H1 (cell line): ENCODE measurements around the gene ESYT2. TPM values are rescaled to one million over a fixed set of nuclear protein-coding genes. Genes with fewer than 3 reads are reported as not detected.

Source experiments
- CTCF ChIA-PET: fragments of 300-600 bp; sonication (Branson Sonifier 250); formaldehyde crosslinking; loops from one replicate; lab custom pipeline; 2021; ENCODE audit not compliant: partially characterized antibody; lab: Charles Lee
- POLR2A ChIA-PET: fragments of 300-600 bp; sonication (Branson Sonifier 250); formaldehyde crosslinking; loops from one replicate; lab custom pipeline; 2021; ENCODE audit warnings: inconsistent platforms; ENCODE audit not compliant: partially characterized antibody; lab: Charles Lee
- DNase-seq, 2 experiments: peaks; one replicate each; pipeline versions ENCODE4 v3.0.0 to v3.0.0-alpha.2; 2010 to 2022; ENCODE audit warnings: low spot score in 2 of 2, low read depth in 1 of 2, mixed read lengths in 1 of 2
- FAIRE-seq: peaks from 2 replicates; lab custom pipeline; 2011; peaks lifted over from hg19 to GRCh38; lab: Jason Lieb, UNC
- H2AFZ ChIP-seq: 2 replicates; pipeline ENCODE4 v1.8.1; 2012; ENCODE audit warnings: low read length, inconsistent platforms
- H2AK5ac ChIP-seq: 2 replicates; pipeline ENCODE4 v1.6.1; 2013; ENCODE audit warnings: low read depth, low read length
- H2BK120ac ChIP-seq: replicated peaks from 2 replicates; pipeline ENCODE3; 2013; ENCODE audit warnings: low read depth, low read length, inconsistent platforms
- H2BK12ac ChIP-seq: 2 replicates; pipeline ENCODE4 v1.6.1; 2013; ENCODE audit warnings: low read depth, low read length
- H2BK15ac ChIP-seq: 2 replicates; pipeline ENCODE4 v1.6.1; 2013; ENCODE audit warnings: low read length
- H2BK20ac ChIP-seq: 2 replicates; pipeline ENCODE4 v1.6.1; 2013; ENCODE audit warnings: low read length
- H2BK5ac ChIP-seq: 2 replicates; pipeline ENCODE4 v1.6.1; 2013; ENCODE audit warnings: low read depth, low read length
- H3K14ac ChIP-seq: 2 replicates; pipeline ENCODE4 v1.6.1; 2013; ENCODE audit warnings: inconsistent platforms; ENCODE audit not compliant: insufficient read length
- H3K18ac ChIP-seq: 2 replicates; pipeline ENCODE4 v1.6.1; 2013; ENCODE audit warnings: low read length; ENCODE audit errors: extremely low read depth
- H3K23ac ChIP-seq: 2 replicates; pipeline ENCODE4 v1.6.1; 2013; ENCODE audit warnings: inconsistent platforms; ENCODE audit not compliant: insufficient read length
- H3K23me2 ChIP-seq: 2 replicates; pipeline ENCODE4 v1.6.1; 2013; ENCODE audit warnings: low read depth, low read length
- H3K27ac ChIP-seq: 2 replicates; pipeline ENCODE4 v1.6.1; 2011; ENCODE audit warnings: low read depth, low read length, inconsistent platforms
- H3K27me3 ChIP-seq, 4 experiments: replicated peaks in 1 of 4; 1 replicate in 1 of 4; 2 replicates in 3 of 4; pipeline versions ENCODE4 v1.6.1 to v1.8.1; 2011 to 2013; ENCODE audit warnings: low read length in 3 of 4, mild to moderate bottlenecking in 3 of 4, inconsistent platforms in 2 of 4, mixed read lengths in 2 of 4, moderate library complexity in 1 of 4; ENCODE audit not compliant: control insufficient read depth in 3 of 4, insufficient read depth in 3 of 4; ENCODE audit errors: extremely low read depth in 1 of 4
- H3K36me3 ChIP-seq, 4 experiments: 2 replicates each; pipeline versions ENCODE4 v1.6.1 to v1.8.1; 2011 to 2013; ENCODE audit warnings: mild to moderate bottlenecking in 4 of 4, low read length in 3 of 4, moderate library complexity in 2 of 4, control low read depth in 1 of 4, inconsistent platforms in 1 of 4; ENCODE audit not compliant: insufficient read depth in 4 of 4, control insufficient read depth in 2 of 4
- H3K4ac ChIP-seq: replicated peaks from 2 replicates; pipeline ENCODE3; 2013; ENCODE audit warnings: low read length, low read depth, mixed read lengths, inconsistent platforms; ENCODE audit not compliant: insufficient read length
- H3K4me1 ChIP-seq, 4 experiments: replicated peaks in 1 of 4; 1 replicate in 1 of 4; 2 replicates in 3 of 4; pipeline versions ENCODE4 v1.6.1 to v1.8.1; 2011 to 2013; ENCODE audit warnings: low read length in 3 of 4, inconsistent platforms in 2 of 4, mixed read lengths in 1 of 4; ENCODE audit not compliant: insufficient read depth in 4 of 4, control insufficient read depth in 3 of 4
- H3K4me2 ChIP-seq, 2 experiments: 2 replicates each; pipeline versions ENCODE4 v1.6.1 to v1.8.1; 2011 to 2013; ENCODE audit warnings: low read depth in 2 of 2, low read length in 2 of 2, control low read depth in 1 of 2, inconsistent platforms in 1 of 2, mild to moderate bottlenecking in 1 of 2; ENCODE audit not compliant: insufficient read depth in 1 of 2
- H3K4me3 ChIP-seq, 4 experiments: fragments of 200-600, 300-600 bp in 1 of 4; sonication (generic), shearing (Covaris generic), sonication (Bioruptor Twin) in 1 of 4; 2 replicates each; pipeline versions ENCODE4 v1.5.1 to v1.8.1; 2011 to 2016; ENCODE audit warnings: low read length in 4 of 4, low read depth in 3 of 4, control low read depth in 2 of 4, inconsistent platforms in 2 of 4, mild to moderate bottlenecking in 2 of 4, mixed read lengths in 1 of 4, moderate library complexity in 1 of 4; ENCODE audit not compliant: insufficient read depth in 2 of 4; ENCODE audit errors: extremely low read depth in 1 of 4
- H3K56ac ChIP-seq: replicated peaks from 2 replicates; pipeline ENCODE3; 2013; ENCODE audit warnings: low read depth, mild to moderate bottlenecking, mixed read lengths, low read length, inconsistent platforms; ENCODE audit not compliant: insufficient read length
- H3K79me1 ChIP-seq: 2 replicates; pipeline ENCODE4 v1.6.1; 2013; ENCODE audit warnings: low read depth, low read length, control low read depth
- H3K79me2 ChIP-seq, 2 experiments: 2 replicates each; pipeline versions ENCODE4 v1.6.1 to v1.8.1; 2012 to 2013; ENCODE audit warnings: low read length in 2 of 2, mild to moderate bottlenecking in 2 of 2, inconsistent platforms in 1 of 2; ENCODE audit not compliant: insufficient read depth in 2 of 2, control insufficient read depth in 1 of 2
- H3K9ac ChIP-seq, 4 experiments: replicated peaks in 1 of 4; 1 replicate in 1 of 4; 2 replicates in 3 of 4; pipeline versions ENCODE4 v1.6.1 to v1.8.1; 2011 to 2013; ENCODE audit warnings: low read depth in 3 of 4, low read length in 3 of 4, control low read depth in 2 of 4, mild to moderate bottlenecking in 2 of 4, moderate library complexity in 2 of 4, inconsistent platforms in 1 of 4; ENCODE audit errors: extremely low read depth in 1 of 4
- H3K9me3 ChIP-seq, 2 experiments: 2 replicates each; pipeline versions ENCODE4 v1.6.1 to v1.8.1; 2012 to 2013; ENCODE audit warnings: mild to moderate bottlenecking in 2 of 2, moderate library complexity in 2 of 2, control low read depth in 1 of 2, inconsistent platforms in 1 of 2, low read depth in 1 of 2, low read length in 1 of 2, mixed read lengths in 1 of 2; ENCODE audit not compliant: insufficient read depth in 2 of 2
- H4K20me1 ChIP-seq, 2 experiments: replicated peaks in 1 of 2; 2 replicates each; pipeline versions ENCODE3 to v1.8.1; 2011 to 2013; ENCODE audit warnings: inconsistent platforms in 2 of 2, low read length in 2 of 2, mild to moderate bottlenecking in 1 of 2; ENCODE audit not compliant: insufficient read depth in 2 of 2, control insufficient read depth in 1 of 2
- H4K5ac ChIP-seq: 2 replicates; pipeline ENCODE4 v1.6.1; 2013; ENCODE audit warnings: low read length, low read depth, mixed read lengths, inconsistent platforms; ENCODE audit not compliant: insufficient read length
- H4K8ac ChIP-seq: 2 replicates; pipeline ENCODE4 v1.8.0; 2013; ENCODE audit warnings: mild to moderate bottlenecking, moderate library complexity, low read length, inconsistent platforms; ENCODE audit not compliant: insufficient read depth; ENCODE audit errors: extremely low read depth
- H4K91ac ChIP-seq: replicated peaks from 2 replicates; pipeline ENCODE3; 2013; ENCODE audit warnings: low read length, mixed read lengths, inconsistent platforms; ENCODE audit not compliant: insufficient read length
- BACH1 ChIP-seq: IDR thresholded peaks from 2 replicates; pipeline ENCODE4 v1.6.1; 2012; ENCODE audit warnings: low read length, improper control_type of control experiment
- CBX8 ChIP-seq: fragments of 300-800, 300-1000 bp; sonication (generic); IDR thresholded peaks from 2 replicates; pipeline ENCODE4 v1.7.1; 2016; ENCODE audit warnings: low read depth, low read length, borderline replicate concordance
- CEBPB ChIP-seq: IDR thresholded peaks from 2 replicates; pipeline ENCODE4 v1.6.1; 2012; ENCODE audit warnings: low read depth, low read length
- EP300 ChIP-seq, 2 experiments: IDR thresholded peaks; 1 replicate in 1 of 2; 2 replicates in 1 of 2; pipeline ENCODE4 v1.6.1; 2011 to 2012; ENCODE audit warnings: low read depth in 2 of 2, low read length in 2 of 2, mild to moderate bottlenecking in 2 of 2, borderline replicate concordance in 1 of 2, inconsistent platforms in 1 of 2, moderate library complexity in 1 of 2
- PHF8 ChIP-seq: fragments of 200-600 bp; sonication (generic); conservative IDR thresholded peaks from 2 replicates; pipeline ENCODE4 v1.7.1; 2012; ENCODE audit warnings: low read depth, mild to moderate bottlenecking, inconsistent platforms, low read length, moderate library complexity
- POLR2AphosphoS5 ChIP-seq: IDR thresholded peaks from 2 replicates; pipeline ENCODE4 v1.6.1; 2011; ENCODE audit warnings: low read depth, low read length
- POU5F1 ChIP-seq: IDR thresholded peaks from 2 replicates; pipeline ENCODE4 v1.6.1; 2011; ENCODE audit warnings: low read depth, mild to moderate bottlenecking, low read length, moderate library complexity
- RAD21 ChIP-seq, 2 experiments: IDR thresholded peaks in 1 of 2; conservative IDR thresholded peaks in 1 of 2; 2 replicates each; pipeline ENCODE4 v1.6.1; 2011; ENCODE audit warnings: low read depth in 2 of 2, low read length in 2 of 2, improper control_type of control experiment in 1 of 2, inconsistent platforms in 1 of 2, mild to moderate bottlenecking in 1 of 2, moderate library complexity in 1 of 2
- TAF1 ChIP-seq: IDR thresholded peaks from 2 replicates; pipeline ENCODE4 v1.6.1; 2011; ENCODE audit warnings: mild to moderate bottlenecking, low read depth, low read length
- TCF12 ChIP-seq: IDR thresholded peaks from 2 replicates; pipeline ENCODE4 v1.6.1; 2011; ENCODE audit warnings: low read depth, mild to moderate bottlenecking, low read length
- WGBS, 2 experiments: shearing (Covaris generic) in 1 of 2; methylation state at CpG; one replicate each; pipeline versions ENCODE4 v1.1.6 to v1.1.7; 2013 to 2015; ENCODE audit warnings: low lambda C conversion rate in 2 of 2, mixed read lengths in 2 of 2, inconsistent platforms in 1 of 2, low coverage in 1 of 2, missing lambda C conversion rate in 1 of 2; ENCODE audit not compliant: insufficient replicate concordance in 2 of 2, insufficient coverage in 1 of 2, insufficient read length in 1 of 2; ENCODE audit errors: extremely low coverage in 1 of 2, missing lambda C conversion rate in 1 of 2; 5-methylcytosine and 5-hydroxymethylcytosine counted together
- polyA plus RNA-seq, 7 experiments: library from polyadenylated mRNA; depleted of rRNA in 3 of 7; stranded (reverse) in 5 of 7; unstranded in 2 of 7; fragments of >200 nt in 5 of 7; fragments of 200-250 nt in 2 of 7; gene quantifications; 1 replicate in 5 of 7; 2 replicates in 1 of 7; 4 replicates in 1 of 7; pipeline versions ENCODE4 v1.2.1 to v1.2.3, GENCODE V29; 2011 to 2013; ENCODE audit warnings: missing spikeins in 2 of 7, mixed read lengths in 2 of 7
- total RNA-seq: library from RNA; stranded (reverse); fragmentation: NEBNext Ultra II Directional; extraction: Animal tissue kit (Norgen Biotek cat#: 25700); gene quantifications from 2 replicates; pipeline ENCODE4 v1.2.1, GENCODE V29; 2021
- TF ChIP-seq, protein P1 (sequence below), 3 experiments: IDR thresholded peaks; 1 replicate in 2 of 3; 2 replicates in 1 of 3; pipeline versions ENCODE4 v1.5.1 to v1.6.1; 2011; ENCODE audit warnings: low read length in 3 of 3, mild to moderate bottlenecking in 3 of 3, inconsistent platforms in 2 of 3, low read depth in 1 of 3, moderate library complexity in 1 of 3; ENCODE audit not compliant: insufficient read depth in 1 of 3; ENCODE audit errors: control extremely low read depth in 1 of 3

Gene ESYT2
- total and polyA plus RNA-seq, 2 of the 8 experiments (the other 6 are each of a cell fraction or from before 2014, with no cell fraction given), result 27.0 to 37.5 TPM

DNA sequence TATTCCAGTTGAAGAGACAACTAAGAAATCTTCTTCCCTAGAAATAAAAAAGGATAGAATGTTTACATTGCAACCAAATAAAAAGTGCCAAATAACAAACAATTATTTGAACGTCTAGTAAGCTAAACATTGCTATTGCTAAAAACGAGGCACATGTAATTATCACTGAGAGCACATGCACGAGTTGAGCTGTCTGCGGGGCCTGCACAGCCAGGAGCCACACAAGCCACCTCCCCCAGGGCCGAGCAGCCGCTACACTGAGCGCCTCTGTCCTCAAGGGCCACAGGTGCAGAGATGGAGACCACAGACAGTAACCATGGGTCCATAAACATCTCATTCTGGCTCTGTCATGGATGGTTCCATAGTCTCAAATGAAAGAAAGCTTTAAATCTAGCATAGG lies 141.9 kb downstream of the ESYT2 start:
- Histone ChIP-seq H3K9me3 (no peaks in the 10 kb centered on the region), H2BK15ac (no peak overlapping the region), H2BK5ac (no peak overlapping the region), H3K27me3 (no peaks in the 10 kb centered on the region), H4K5ac (no peak overlapping the region), H3K27ac (no peak overlapping the region), H3K23me2 (no peaks in the 10 kb centered on the region), H3K4me3 (no peak overlapping the region), H2AFZ (no peak overlapping the region), H3K9ac (no peak overlapping the region), H3K79me2 (0 out of 4 replicates have a peak, but pooled peaks cover 0 to 4% of the 10 kb centered on the region in 2 experiments), H3K14ac (no peak overlapping the region), H4K8ac (no peak overlapping the region), H3K79me1 (peaks cover 2% of the 10 kb centered on the region; the same call in 1 of the 2 replicates), H3K4me2 (no peak overlapping the region), H3K18ac (no peak overlapping the region), H2BK120ac (no peak overlapping the region), H3K4ac (no peak overlapping the region), H2BK12ac (no peak overlapping the region), H2AK5ac (no peak overlapping the region), H4K91ac (no peak overlapping the region), H3K4me1 (no peaks in the 10 kb centered on the region), H3K23ac (no peak overlapping the region), H3K36me3 (peaks cover 24 to 95% (median 65%) of the 10 kb centered on the region in 4 experiments), H3K56ac (no peak overlapping the region), H4K20me1 (peaks cover 0 to 3% of the 10 kb centered on the region in 2 experiments), H2BK20ac (no peak overlapping the region)
- FAIRE-seq (no peak), DNase-seq (no peak)
- ChIA-PET POLR2A (interaction anchor here (1.0 to 2.3 kb wide), 2 partner anchors 9 to 31 kb away, joined by 3 to 7 read pairs; no protein-coding TSS in a partner anchor), CTCF (interaction anchor here (1.1 to 1.2 kb wide), 3 partner anchors 8 to 45 kb away, joined by 3 to 4 read pairs (median 4); no protein-coding TSS in a partner anchor)
- WGBS, 2 experiments, result 90% methylated on average over 7 of the region's 7 CpGs; no CpG with 5 or more reads in 1 of the 2 experiments
- TF ChIP-seq, protein P1, sequence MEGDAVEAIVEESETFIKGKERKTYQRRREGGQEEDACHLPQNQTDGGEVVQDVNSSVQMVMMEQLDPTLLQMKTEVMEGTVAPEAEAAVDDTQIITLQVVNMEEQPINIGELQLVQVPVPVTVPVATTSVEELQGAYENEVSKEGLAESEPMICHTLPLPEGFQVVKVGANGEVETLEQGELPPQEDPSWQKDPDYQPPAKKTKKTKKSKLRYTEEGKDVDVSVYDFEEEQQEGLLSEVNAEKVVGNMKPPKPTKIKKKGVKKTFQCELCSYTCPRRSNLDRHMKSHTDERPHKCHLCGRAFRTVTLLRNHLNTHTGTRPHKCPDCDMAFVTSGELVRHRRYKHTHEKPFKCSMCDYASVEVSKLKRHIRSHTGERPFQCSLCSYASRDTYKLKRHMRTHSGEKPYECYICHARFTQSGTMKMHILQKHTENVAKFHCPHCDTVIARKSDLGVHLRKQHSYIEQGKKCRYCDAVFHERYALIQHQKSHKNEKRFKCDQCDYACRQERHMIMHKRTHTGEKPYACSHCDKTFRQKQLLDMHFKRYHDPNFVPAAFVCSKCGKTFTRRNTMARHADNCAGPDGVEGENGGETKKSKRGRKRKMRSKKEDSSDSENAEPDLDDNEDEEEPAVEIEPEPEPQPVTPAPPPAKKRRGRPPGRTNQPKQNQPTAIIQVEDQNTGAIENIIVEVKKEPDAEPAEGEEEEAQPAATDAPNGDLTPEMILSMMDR (IDR thresholded peaks at IDR 0.05; ENCODE audit: control extremely low read depth in 1 of 3, insufficient read depth in 1 of 3, low read depth in 1 of 3, low read length in 3 of 3), result no peak
- TF ChIP-seq CEBPB, result no peak
- no peak for TF ChIP-seq TCF12
- no peak for TF ChIP-seq RAD21 (IDR thresholded peaks at IDR 0.05 in 1 of 2, conservative IDR thresholded peaks at IDR 0.05 in 1 of 2; ENCODE audit: low read depth in 2 of 2, low read length in 2 of 2)
- no peak for TF ChIP-seq TAF1
- no peak for TF ChIP-seq CBX8
- TF ChIP-seq POLR2AphosphoS5, result no peak; the same call in 1 of the 2 replicates
- no peak for TF ChIP-seq PHF8
- no peak for TF ChIP-seq EP300 (IDR thresholded peaks at IDR 0.05; ENCODE audit: borderline replicate concordance in 1 of 2, low read depth in 2 of 2, low read length in 2 of 2)
- TF ChIP-seq POU5F1, result no peak
- TF ChIP-seq BACH1, result no peak
